DMS53 treated with DMSO at 0.1 percent for 48 hours (cell line): ENCODE results near the gene UNC5A.

Source experiments
- DNase-seq: peaks from one replicate; lab custom pipeline; 2025; ENCODE audit not compliant: unreplicated experiment; lab: John Stamatoyannopoulos, UW

The UNC5A gene

GRCh38 chr5:176877793-176878331, 67.5 kb downstream of the UNC5A start:
- DNase-seq, result no peak

- no peak for DNase-seq
Observed at GRCh38 chr5:176878463-176878862, 68.1 kb downstream of the UNC5A start.

DNA sequence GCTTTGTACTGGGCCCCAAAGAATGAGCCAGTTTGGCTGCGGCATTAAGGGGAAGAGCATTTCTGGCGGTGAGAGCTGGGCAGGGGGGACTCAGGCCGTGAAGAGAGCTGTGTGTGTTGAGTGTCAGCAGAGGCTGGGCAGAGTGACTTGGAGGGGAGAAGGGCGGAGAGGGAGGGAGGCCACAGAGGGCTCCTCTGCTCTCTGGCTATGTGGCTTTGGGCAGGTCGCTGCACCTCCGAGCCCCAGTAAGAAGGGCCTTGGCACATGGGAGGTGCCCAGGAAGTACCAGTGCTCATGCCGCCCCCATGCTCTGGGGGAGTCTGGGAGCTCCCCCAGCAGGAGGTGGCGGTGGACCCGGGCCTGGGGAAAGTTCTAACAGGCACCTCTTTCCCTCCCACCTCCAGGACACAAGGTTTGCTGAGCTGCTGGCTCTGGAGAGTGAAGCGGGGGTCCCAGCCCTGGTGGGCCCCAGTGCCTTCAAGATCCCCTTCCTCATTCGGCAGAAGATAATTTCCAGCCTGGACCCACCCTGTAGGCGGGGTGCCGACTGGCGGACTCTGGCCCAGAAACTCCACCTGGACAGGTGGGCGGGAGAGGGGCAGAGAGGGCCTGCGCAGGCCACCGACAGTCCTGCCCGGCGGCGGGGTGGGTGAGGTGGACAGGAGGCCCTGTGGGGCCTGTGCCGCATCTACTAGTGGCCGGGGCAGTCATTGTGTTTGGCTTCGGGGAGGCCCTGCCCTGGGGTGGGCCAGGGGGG, 68.7 kb downstream of the UNC5A start:
- no peak for DNase-seq

DNA sequence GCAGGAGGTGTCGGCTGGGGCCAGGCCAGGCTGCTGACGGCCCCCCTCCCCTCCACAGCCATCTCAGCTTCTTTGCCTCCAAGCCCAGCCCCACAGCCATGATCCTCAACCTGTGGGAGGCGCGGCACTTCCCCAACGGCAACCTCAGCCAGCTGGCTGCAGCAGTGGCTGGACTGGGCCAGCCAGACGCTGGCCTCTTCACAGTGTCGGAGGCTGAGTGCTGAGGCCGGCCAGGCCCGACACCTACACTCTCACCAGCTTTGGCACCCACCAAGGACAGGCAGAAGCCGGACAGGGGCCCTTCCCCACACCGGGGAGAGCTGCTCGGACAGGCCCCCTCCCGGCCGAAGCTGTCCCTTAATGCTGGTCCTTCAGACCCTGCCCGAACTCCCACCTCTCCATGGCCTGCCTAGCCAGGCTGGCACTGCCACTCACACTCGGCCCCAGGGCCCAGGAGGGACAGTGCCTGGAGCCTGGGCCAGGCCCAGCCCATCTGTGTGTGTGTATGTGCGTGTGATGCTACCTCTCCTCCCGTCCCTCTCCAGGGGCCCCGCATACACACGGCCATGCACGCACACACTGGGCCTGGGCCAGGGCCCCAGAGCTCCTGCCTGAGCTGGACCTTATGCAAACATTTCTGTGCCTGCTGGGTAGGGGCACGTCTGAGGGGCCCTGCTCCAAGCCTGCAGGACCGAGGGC, 69.5 kb downstream of the UNC5A start:
- DNase-seq, result no peak

- DNase-seq, result no peak
Observed at GRCh38 chr5:176880366-176881020, 70.1 kb downstream of the UNC5A start.

GRCh38 chr5:176881021-176881749, 70.8 kb downstream of the UNC5A start:
- DNase-seq, result no peak

DNA sequence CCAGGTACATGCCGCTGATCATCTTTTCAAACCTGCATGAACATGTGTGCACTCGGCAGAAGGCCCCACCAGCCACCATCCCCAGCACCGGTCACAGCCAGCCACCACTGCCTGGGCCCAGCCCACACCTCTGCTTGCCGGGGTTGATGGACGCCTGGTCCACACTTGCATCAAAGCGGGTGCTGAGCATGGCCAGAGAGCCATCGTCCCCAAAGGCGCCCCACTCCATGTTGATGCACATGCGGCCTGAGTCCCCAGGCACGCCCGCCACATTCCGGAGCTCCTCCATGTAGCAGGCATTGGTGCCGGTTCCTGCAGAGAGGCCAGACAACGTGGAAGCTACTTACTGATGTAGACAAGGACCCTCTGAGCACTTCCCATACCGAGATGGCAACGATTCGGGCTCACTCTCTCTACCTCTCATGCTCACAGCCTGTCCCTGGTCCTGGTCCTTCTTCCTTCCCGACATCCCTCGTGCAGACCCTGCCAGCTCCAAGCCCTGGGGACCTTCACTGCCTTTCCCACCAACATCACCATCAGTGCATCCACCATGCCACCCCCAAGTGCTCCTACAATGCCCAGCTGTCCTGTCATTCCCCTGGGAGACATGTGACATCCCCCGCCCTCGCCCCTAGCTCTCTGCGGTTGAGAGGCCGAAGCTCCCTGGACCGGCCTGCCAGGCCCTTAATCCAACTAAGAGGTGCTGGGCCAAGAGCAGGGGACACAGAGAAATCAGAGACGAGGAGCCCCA, 71.6 kb downstream of the UNC5A start:
- no peak for DNase-seq

GRCh38 chr5:176882567-176882903, 72.2 kb downstream of the UNC5A start:
- no peak for DNase-seq

GRCh38 chr5:176883700-176884570, 73.6 kb downstream of the UNC5A start:
- DNase-seq, result no peak

GRCh38 chr5:176884571-176884890, 74.2 kb downstream of the UNC5A start:
- no peak for DNase-seq

DNA sequence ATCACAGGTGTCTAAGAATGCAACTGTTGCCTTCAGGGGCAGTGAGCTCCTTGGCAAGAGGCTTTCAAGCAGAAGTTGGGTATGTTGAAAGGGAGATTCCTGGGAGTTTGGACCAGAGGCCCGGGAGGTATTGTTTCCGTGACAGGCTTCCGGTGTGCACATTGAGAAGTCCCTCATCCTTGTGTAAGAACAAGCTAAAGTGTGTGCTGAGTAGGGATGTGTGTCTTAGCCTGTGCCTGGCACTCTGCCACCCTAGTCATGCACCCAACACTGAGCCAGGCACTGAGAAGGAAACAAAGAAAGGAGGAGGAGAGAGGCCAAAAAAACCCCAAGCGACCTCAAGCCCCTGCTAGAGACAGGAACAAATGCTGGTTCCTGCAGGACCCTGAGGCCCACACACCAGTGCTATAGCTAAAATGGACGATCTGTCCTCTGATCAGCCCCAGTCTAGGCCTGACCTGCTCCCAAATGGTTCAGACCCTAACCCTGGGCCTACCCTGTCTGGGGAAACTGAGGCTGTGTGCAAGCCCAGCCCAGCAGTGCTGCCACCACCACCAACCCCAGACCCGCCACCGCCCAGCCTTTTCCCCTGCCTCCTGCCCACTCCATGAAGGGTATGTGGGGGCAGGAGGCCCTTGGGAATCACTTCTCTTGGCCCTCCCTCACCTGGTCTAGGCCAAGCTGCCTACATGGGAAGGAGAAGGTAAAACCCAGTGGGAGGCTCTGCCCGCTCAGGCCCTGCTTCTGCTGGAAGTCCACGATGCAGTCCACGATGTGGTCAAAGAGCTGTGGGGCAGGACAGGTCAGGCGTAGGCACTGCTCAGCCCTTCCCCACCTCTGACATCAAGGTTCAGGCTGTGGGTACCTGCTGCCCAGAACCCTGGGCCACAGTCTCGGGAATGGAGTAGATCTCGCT, 76.2 kb downstream of the UNC5A start:
- no peak for DNase-seq

DNA sequence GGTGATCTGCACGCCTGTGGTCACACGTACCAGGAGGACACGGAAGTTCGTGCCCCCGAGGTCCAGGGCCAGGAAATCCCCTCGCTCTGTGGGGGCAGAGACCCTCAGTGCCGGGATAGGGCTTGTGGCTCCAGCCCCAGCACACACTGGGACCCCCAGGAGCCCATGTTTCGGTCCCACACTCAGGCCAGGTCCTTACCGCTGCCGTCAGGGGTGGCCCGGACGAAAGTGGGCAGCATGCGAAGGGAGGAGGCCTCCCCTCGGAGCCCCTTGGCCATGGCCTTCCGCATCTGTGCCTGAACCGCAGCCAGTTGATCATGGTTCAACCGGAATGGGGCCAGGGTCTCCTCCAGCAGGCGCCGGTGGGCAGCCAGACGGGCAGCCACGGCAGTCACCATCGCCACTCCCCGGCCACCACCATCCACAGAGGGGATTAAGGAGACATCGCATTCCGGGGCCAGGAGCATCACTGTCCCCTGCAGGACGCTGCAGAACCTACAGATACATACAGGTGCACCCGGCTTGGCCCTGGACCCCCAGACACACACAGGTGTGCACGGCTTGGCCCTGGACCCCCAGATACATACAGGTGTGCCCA, 77.0 kb downstream of the UNC5A start:
- no peak for DNase-seq

GRCh38 chr5:176888016-176888864, 77.9 kb downstream of the UNC5A start:
- DNase-seq, result no peak

GRCh38 chr5:176888865-176889165, 78.5 kb downstream of the UNC5A start:
- DNase-seq, result no peak

GRCh38 chr5:176889321-176890280, 79.2 kb downstream of the UNC5A start:
- no peak for DNase-seq
